ENCODE data around the gene B9D1. TPM values are rescaled to one million over a fixed set of nuclear protein-coding genes. Genes with fewer than 3 reads are reported as not detected.

Gene B9D1
- total RNA-seq, 1 experiment from 2014 or later: 48.0 TPM

GRCh38 chr17:19302791-19303331 is 59.7 kb downstream of the B9D1 start:
- Histone ChIP-seq H3K27ac (ENCODE audit: low read length) (no peak overlapping the region), H3K27me3 (ENCODE audit: low read length) (no peaks in the 10 kb centered on the region), H4K20me1 (ENCODE audit: low read length) (no peaks in the 10 kb centered on the region), H3K36me3 (ENCODE audit: low read depth, low read length) (no peaks in the 10 kb centered on the region; the same call in 1 of the 2 replicates), H3K79me2 (ENCODE audit: low read length) (no peaks in the 10 kb centered on the region), H3K4me2 (ENCODE audit: low read length) (no peak overlapping the region), H3K9me3 (ENCODE audit: low read length) (no peaks in the 10 kb centered on the region), H3F3A (ENCODE audit: low read length, unreplicated experiment) (no peaks in the 10 kb centered on the region), H3K4me3 (ENCODE audit: low read length) (no peak overlapping the region), H3K9me2 (replicated peaks; ENCODE audit: low read length) (no peaks in the 10 kb centered on the region), H2AFZ (ENCODE audit: low read length) (no peak overlapping the region), H3K4me1 (ENCODE audit: insufficient read depth, low read length) (no peaks in the 10 kb centered on the region), H3K9ac (ENCODE audit: low read length) (no peak overlapping the region)
- intact Hi-C loops (cut with micrococcal nuclease): no loop called here
- TF ChIP-seq EZH2phosphoT487 (IDR thresholded peaks at IDR 0.05; ENCODE audit: borderline replicate concordance, low read length): no peak
- TF ChIP-seq, protein P1, sequence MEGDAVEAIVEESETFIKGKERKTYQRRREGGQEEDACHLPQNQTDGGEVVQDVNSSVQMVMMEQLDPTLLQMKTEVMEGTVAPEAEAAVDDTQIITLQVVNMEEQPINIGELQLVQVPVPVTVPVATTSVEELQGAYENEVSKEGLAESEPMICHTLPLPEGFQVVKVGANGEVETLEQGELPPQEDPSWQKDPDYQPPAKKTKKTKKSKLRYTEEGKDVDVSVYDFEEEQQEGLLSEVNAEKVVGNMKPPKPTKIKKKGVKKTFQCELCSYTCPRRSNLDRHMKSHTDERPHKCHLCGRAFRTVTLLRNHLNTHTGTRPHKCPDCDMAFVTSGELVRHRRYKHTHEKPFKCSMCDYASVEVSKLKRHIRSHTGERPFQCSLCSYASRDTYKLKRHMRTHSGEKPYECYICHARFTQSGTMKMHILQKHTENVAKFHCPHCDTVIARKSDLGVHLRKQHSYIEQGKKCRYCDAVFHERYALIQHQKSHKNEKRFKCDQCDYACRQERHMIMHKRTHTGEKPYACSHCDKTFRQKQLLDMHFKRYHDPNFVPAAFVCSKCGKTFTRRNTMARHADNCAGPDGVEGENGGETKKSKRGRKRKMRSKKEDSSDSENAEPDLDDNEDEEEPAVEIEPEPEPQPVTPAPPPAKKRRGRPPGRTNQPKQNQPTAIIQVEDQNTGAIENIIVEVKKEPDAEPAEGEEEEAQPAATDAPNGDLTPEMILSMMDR (conservative IDR thresholded peaks at IDR 0.05; ENCODE audit: low read depth, low read length): no peak
- no peak for TF ChIP-seq EZH2 (IDR thresholded peaks at IDR 0.05; ENCODE audit: low read length, unreplicated experiment)
- BruUV-seq (replicated peaks): no TSS peak
- CTCF ChIA-PET: no interaction called here
- no peak for ATAC-seq
- POLR2A ChIA-PET (ENCODE audit: unreplicated experiment): no interaction called here
- no peak for DNase-seq

DNA sequence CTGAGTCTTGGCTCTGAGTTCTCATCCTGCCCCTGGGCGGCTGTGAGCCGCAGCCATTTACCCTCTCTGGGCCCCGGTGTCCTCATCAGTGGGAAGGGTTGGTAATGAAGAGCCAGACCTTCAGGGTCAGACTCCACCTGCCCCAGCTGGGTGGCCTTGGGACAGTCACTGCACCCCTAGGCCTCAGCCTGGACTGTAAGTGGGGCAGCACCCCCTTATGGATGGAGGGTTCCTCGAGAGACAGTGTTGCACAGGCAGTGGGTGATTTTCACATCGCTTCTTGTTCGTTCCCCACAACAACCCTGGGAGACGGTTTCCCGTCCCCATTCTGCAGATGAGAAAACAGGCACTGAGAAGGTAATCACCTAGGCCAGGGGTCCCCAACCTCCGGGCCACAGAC is 60.5 kb downstream of the B9D1 start:
- BruUV-seq (replicated peaks): no TSS peak
- no peak overlapping the region for H3K9ac ChIP-seq (ENCODE audit: low read length)
- no peaks in the 10 kb centered on the region for H3K4me1 ChIP-seq (ENCODE audit: insufficient read depth, low read length)
- no peak overlapping the region for H2AFZ ChIP-seq (ENCODE audit: low read length)
- no peaks in the 10 kb centered on the region for H3K9me3 ChIP-seq (ENCODE audit: low read length)
- ATAC-seq: no peak
- H3K27me3 ChIP-seq (ENCODE audit: low read length): no peaks in the 10 kb centered on the region
- TF ChIP-seq, protein P1 (conservative IDR thresholded peaks at IDR 0.05; ENCODE audit: low read depth, low read length): no peak
- TF ChIP-seq EZH2phosphoT487 (IDR thresholded peaks at IDR 0.05; ENCODE audit: borderline replicate concordance, low read length): no peak
- TF ChIP-seq EZH2 (IDR thresholded peaks at IDR 0.05; ENCODE audit: low read length, unreplicated experiment): no peak
- ChIA-PET CTCF (no interaction called here), POLR2A (ENCODE audit: unreplicated experiment) (no interaction called here)
- DNase-seq: no peak
- no peaks in the 10 kb centered on the region for H3K79me2 ChIP-seq (ENCODE audit: low read length)
- no peak overlapping the region for H3K4me2 ChIP-seq (ENCODE audit: low read length)
- H3K27ac ChIP-seq (ENCODE audit: low read length): no peak overlapping the region
- H3K4me3 ChIP-seq (ENCODE audit: low read length): no peak overlapping the region
- no peaks in the 10 kb centered on the region for H4K20me1 ChIP-seq (ENCODE audit: low read length)
- no peaks in the 10 kb centered on the region; the same call in 1 of the 2 replicates for H3K36me3 ChIP-seq (ENCODE audit: low read depth, low read length)
- no peaks in the 10 kb centered on the region for H3K9me2 ChIP-seq (replicated peaks; ENCODE audit: low read length)
- no peaks in the 10 kb centered on the region for H3F3A ChIP-seq (ENCODE audit: low read length, unreplicated experiment)
- intact Hi-C loops (cut with micrococcal nuclease): no loop called here

GRCh38 chr17:19301274-19301951 is 61.1 kb downstream of the B9D1 start:
- no peak overlapping the region for H3K4me3 ChIP-seq (ENCODE audit: low read length)
- no peaks in the 10 kb centered on the region for H3K79me2 ChIP-seq (ENCODE audit: low read length)
- ChIA-PET POLR2A (ENCODE audit: unreplicated experiment) (no interaction called here), CTCF (no interaction called here)
- no peak overlapping the region for H3K27ac ChIP-seq (ENCODE audit: low read length)
- intact Hi-C loops (cut with micrococcal nuclease): no loop called here
- no TSS peak for BruUV-seq (replicated peaks)
- no peak overlapping the region for H3K9ac ChIP-seq (ENCODE audit: low read length)
- no peaks in the 10 kb centered on the region for H3F3A ChIP-seq (ENCODE audit: low read length, unreplicated experiment)
- no peaks in the 10 kb centered on the region for H3K4me1 ChIP-seq (ENCODE audit: insufficient read depth, low read length)
- TF ChIP-seq EZH2phosphoT487 (IDR thresholded peaks at IDR 0.05; ENCODE audit: borderline replicate concordance, low read length) (no peak), EZH2 (IDR thresholded peaks at IDR 0.05; ENCODE audit: low read length, unreplicated experiment) (no peak)
- TF ChIP-seq, protein P1 (conservative IDR thresholded peaks at IDR 0.05; ENCODE audit: low read depth, low read length): no peak
- H4K20me1 ChIP-seq (ENCODE audit: low read length): no peaks in the 10 kb centered on the region
- H3K36me3 ChIP-seq (ENCODE audit: low read depth, low read length): no peaks in the 10 kb centered on the region; the same call in 1 of the 2 replicates
- no peaks in the 10 kb centered on the region for H3K9me3 ChIP-seq (ENCODE audit: low read length)
- H3K9me2 ChIP-seq (replicated peaks; ENCODE audit: low read length): no peaks in the 10 kb centered on the region
- ATAC-seq (no peak), DNase-seq (no peak)
- no peak overlapping the region for H3K4me2 ChIP-seq (ENCODE audit: low read length)
- no peak overlapping the region for H2AFZ ChIP-seq (ENCODE audit: low read length)
- H3K27me3 ChIP-seq (ENCODE audit: low read length): no peaks in the 10 kb centered on the region

Measured in PC-3 (cell line).